ENCODE results near the gene ZIC4.

Gene ZIC4

DNA sequence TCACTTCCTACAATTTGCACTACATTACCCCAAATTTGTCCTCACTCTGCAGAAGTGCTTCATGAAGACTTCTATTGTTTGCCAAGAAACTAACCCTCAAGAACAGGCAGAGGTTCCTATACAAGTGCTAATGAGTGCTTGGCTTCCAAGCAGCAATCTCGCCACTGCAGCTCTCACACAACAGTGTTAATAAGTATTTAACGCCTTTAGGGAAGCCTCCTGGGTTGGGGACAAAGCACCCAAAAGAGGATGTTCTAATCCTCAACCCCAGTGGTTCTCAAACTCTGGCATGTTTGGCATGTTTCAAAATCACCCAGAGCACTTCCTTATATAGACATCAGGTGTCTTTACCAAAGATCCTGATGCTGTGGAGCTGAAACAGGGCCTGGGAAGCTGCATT lies 64.6 kb downstream of the ZIC4 start:
- DNase-seq = no peak

DNA sequence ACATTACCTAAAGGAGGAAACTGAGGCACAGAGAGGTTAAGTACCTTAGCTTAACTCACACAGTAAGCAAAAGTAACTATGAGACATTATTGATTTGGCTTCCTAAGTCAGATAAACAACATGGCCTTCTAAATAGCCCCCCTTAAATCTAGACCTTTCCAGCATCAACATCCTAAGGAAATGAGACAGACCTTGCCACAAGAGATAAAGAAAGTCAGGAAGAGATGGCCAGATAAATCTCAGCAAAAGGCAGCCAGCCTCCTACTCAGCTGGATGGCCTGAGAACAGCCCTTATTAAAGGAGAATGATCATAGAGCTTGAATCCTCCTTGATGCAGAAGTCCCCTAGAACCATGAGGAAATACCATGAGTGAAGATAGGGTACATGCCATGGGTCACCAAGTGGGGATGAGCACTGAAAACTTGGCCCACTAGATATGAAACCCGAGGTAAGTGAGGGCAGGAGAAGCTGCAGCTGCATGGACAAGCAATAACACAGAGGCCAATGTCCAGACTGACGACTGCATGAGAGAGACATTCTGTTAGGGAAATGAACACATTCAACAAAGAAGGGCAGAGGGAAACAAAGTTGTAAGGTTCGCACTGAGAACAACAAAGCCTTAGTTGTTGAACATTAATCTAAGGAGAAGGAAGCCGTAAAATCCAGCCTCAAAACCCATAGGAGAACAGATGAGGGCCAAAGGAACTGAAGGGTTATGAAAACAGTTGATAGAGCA lies 69.6 kb downstream of the ZIC4 start:
- no peak for DNase-seq

All from CD4-positive, alpha-beta T cell treated with Interleukin-4 for 1 hour (primary cell).